ENCODE data around the gene NPPC. TPM values are rescaled to one million over a fixed set of nuclear protein-coding genes. Genes with fewer than 3 reads are reported as not detected.

Gene NPPC
- total RNA-seq, 4 donors from 2014 or later = not detected

DNA sequence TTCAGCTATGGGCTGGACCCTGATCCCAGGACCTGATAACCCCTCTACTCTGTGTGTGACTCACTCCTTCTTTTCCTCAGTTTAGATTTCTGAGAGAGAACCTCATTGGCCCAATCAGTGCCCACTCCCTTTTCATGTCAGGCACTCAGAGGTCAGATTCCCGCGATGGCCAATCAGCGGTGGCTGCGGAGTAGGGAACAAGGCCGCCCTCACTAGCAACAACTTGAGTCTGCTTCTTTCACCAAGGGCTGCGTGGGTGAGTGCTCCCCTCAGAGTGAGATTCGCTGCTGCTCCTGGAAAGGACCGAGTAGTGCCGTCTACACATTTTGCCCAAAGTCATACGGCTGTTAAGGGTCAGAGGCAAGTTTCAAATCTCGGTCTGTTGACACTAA lies 34.7 kb downstream of the NPPC start:
- no peak for DNase-seq
- H3K27ac ChIP-seq = no peak overlapping the region
- in situ Hi-C loops (cut with MboI; ENCODE audit: low sequenced_read_pairs in 4 of 4) = no loop called here
- no peaks in the 10 kb centered on the region for H3K4me1 ChIP-seq
- ATAC-seq = no peak
- peaks cover 0 to 2% (median under 1%) of the 10 kb centered on the region in 3 donors for H3K27me3 ChIP-seq
- TF ChIP-seq, protein P1, sequence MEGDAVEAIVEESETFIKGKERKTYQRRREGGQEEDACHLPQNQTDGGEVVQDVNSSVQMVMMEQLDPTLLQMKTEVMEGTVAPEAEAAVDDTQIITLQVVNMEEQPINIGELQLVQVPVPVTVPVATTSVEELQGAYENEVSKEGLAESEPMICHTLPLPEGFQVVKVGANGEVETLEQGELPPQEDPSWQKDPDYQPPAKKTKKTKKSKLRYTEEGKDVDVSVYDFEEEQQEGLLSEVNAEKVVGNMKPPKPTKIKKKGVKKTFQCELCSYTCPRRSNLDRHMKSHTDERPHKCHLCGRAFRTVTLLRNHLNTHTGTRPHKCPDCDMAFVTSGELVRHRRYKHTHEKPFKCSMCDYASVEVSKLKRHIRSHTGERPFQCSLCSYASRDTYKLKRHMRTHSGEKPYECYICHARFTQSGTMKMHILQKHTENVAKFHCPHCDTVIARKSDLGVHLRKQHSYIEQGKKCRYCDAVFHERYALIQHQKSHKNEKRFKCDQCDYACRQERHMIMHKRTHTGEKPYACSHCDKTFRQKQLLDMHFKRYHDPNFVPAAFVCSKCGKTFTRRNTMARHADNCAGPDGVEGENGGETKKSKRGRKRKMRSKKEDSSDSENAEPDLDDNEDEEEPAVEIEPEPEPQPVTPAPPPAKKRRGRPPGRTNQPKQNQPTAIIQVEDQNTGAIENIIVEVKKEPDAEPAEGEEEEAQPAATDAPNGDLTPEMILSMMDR (IDR thresholded peaks at IDR 0.05 in 4 of 5, conservative IDR thresholded peaks at IDR 0.05 in 1 of 5) = no peak
- no peak for TF ChIP-seq POLR2A (IDR thresholded peaks at IDR 0.05)
- H3K9me3 ChIP-seq = no peaks in the 10 kb centered on the region
- H3K4me3 ChIP-seq = no peak overlapping the region
- H3K36me3 ChIP-seq = no peaks in the 10 kb centered on the region
- intact Hi-C loops (cut with DNase I; ENCODE audit: low total_unique reads) = no loop called here

DNA sequence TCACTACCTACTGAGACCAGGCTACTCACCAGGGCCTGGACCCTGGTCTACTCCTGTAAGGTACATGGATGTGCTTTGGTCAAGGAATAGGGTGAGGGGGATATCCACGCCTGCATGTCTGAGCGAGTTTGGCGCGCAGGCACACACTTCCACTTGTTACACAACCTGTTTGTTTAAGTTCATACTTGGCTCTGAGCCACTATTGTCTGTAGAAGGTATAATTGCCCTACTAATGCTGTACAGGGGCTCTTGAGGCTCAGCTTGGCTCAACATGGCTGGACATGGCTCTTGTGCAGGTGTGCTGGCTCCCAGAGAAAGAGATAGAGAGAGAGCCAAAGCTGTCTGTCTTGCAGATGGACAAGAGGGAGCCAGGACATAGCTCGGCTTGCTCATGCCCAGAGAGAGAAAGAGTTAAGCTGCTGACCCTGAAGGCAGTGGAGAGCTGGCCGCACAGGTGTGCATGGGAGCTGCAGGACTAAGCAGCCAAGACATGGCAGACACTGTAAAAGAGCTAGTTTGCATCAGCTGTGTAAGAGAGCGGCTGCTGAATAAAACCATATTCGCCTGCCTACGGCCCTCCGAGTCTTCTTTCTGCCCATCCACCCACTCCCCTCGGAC lies 35.2 kb downstream of the NPPC start:
- no peak overlapping the region for H3K4me3 ChIP-seq
- H3K36me3 ChIP-seq = no peaks in the 10 kb centered on the region
- H3K4me1 ChIP-seq = no peaks in the 10 kb centered on the region
- H3K9me3 ChIP-seq = no peaks in the 10 kb centered on the region
- TF ChIP-seq, protein P1 (IDR thresholded peaks at IDR 0.05 in 4 of 5, conservative IDR thresholded peaks at IDR 0.05 in 1 of 5) = no peak
- TF ChIP-seq POLR2A (IDR thresholded peaks at IDR 0.05) = no peak
- DNase-seq = no peak
- no peak overlapping the region for H3K27ac ChIP-seq
- intact Hi-C loops (cut with DNase I; ENCODE audit: low total_unique reads) = no loop called here
- in situ Hi-C loops (cut with MboI; ENCODE audit: low sequenced_read_pairs in 4 of 4) = no loop called here
- H3K27me3 ChIP-seq = peaks cover 0 to 4% (median 3%) of the 10 kb centered on the region in 3 donors
- no peak for ATAC-seq

DNA sequence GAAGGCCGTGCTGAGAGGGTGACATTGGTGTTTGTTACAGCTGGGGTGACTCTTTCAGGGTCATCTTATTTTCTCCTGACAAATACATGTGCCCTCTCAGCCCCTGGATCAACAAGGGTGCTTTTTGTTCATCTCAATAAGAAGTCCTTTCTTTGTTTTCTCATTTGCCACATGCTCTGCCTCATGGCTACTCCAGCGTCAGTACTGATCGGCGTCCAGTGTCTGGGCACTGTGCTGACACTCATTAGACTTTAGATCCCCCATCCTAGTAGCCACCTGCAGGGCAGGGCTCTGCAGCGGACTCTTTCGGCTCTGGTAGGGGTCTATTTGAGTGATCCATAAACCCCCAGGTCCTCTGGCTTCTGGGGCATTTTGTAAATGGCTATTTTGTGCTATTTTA lies 38.4 kb downstream of the NPPC start:
- DNase-seq (no peak), ATAC-seq (no peak)
- Histone ChIP-seq H3K9me3 (no peaks in the 10 kb centered on the region), H3K27ac (no peak overlapping the region), H3K36me3 (no peaks in the 10 kb centered on the region), H3K4me3 (no peak overlapping the region), H3K4me1 (no peaks in the 10 kb centered on the region), H3K27me3 (peaks cover 13 to 26% (median 16%) of the 10 kb centered on the region in 3 donors)
- intact Hi-C loops (cut with DNase I; ENCODE audit: low total_unique reads) (no loop called here), in situ Hi-C loops (cut with MboI; ENCODE audit: low sequenced_read_pairs in 4 of 4) (no loop called here)
- TF ChIP-seq, protein P1 (IDR thresholded peaks at IDR 0.05 in 4 of 5, conservative IDR thresholded peaks at IDR 0.05 in 1 of 5) = no peak
- TF ChIP-seq POLR2A (IDR thresholded peaks at IDR 0.05) = no peak

DNA sequence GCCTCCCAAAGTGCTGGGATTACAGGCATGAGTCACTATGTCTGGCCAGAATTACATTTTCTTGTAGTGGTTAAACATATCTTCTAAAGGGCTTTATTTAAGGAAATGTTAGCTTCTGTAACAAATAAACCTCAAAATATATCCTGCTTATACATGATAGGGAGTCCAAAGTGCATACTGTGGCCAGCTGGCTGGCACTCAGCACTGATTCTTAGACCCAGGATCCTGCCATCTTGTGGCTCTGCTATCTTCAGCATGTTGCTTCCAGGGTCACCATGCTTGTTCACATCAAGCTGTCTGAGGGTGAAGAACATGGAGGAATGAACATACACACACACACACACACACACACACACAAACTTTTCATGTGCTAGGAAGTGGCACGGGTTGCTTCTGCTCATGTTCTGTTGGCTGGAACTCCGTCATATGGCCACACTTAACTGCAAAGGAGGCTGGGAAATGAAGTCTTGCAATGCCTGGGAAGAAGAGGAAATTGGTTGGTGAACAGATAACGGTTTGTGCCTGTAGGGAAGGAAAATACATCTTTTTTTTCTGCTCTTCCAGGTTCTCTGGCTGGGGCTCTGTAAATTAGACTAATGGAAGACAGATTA lies 40.0 kb downstream of the NPPC start:
- in situ Hi-C loops (cut with MboI; ENCODE audit: low sequenced_read_pairs in 4 of 4) (no loop called here), intact Hi-C loops (cut with DNase I; ENCODE audit: low total_unique reads) (no loop called here)
- no peaks in the 10 kb centered on the region for H3K4me1 ChIP-seq
- H3K27ac ChIP-seq = no peak overlapping the region
- H3K9me3 ChIP-seq = no peaks in the 10 kb centered on the region
- no peak for ATAC-seq
- no peak for DNase-seq
- no peaks in the 10 kb centered on the region for H3K36me3 ChIP-seq
- H3K4me3 ChIP-seq = no peak overlapping the region
- TF ChIP-seq, protein P1 (IDR thresholded peaks at IDR 0.05 in 4 of 5, conservative IDR thresholded peaks at IDR 0.05 in 1 of 5) = no peak
- TF ChIP-seq POLR2A (IDR thresholded peaks at IDR 0.05) = no peak
- H3K27me3 ChIP-seq = peaks cover 13 to 26% (median 16%) of the 10 kb centered on the region in 3 donors
